ENCODE measurements around the gene GRK6. TPM values are rescaled to one million over a fixed set of nuclear protein-coding genes. Genes with fewer than 3 reads are reported as not detected.

The GRK6 gene
- total RNA-seq, 2 donors from 2014 or later, result 28.6 to 32.4 TPM

DNA sequence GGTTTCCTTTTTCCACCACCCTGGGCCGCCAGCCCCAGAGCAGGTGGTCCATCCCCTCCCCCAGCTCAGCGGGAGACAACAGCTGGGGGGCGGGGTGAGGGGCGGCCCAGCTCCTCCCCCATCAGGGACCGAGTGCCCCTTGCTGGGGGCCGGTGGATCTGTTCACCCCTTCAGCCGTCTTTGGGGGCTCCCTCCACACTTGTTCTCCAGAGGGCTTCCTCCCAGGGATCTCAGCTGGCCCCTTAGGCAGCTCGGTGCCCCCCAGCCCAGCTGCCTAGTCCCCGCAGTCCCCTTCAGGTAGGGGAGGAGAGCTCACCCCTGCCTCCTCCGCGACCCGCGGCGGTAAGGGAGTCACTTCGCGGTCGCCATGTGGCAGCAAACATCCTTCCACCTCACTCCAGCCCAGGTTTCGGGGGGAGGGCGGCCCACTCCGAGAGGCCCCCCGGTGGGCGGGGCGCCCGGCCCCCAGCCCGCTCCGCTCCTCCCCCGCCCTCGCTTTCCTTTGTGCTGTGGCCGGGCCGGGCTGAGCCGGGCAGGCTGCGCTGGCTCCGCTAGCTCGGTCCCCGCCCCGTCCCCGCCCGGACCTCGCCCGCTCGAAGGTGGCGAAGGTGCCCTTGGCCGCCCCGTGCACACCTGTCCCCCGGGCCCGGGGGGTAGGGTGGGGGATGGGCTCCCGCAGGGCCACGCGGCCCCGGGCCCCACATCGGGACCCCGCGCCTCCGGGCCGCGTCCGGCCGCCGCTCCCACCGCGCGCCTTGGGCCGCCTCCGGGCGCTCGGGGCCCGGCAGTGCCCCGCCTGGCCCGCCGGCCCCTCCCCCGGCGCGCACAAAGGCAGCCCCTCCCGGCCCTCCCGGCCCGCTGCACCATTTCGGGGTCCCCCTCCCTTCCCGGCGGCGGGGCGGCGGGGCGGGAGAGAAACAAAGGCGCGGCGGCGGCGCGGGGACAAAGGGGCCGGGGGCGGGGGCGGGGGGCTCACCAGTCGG lies 46.3 kb downstream of the GRK6 start:
- H3K27ac ChIP-seq, result peak overlapping the region; percentile 69 to 74
- intact Hi-C loops (cut with DNase I), result no loop called here
- H3K27me3 ChIP-seq (replicated peaks; ENCODE audit: insufficient read depth), result no peaks in the 10 kb centered on the region
- 2% methylated on average over 27 of the region's 93 CpGs for WGBS
- TF ChIP-seq POLR2A (IDR thresholded peaks at IDR 0.05) (no peak), POLR2AphosphoS5 (IDR thresholded peaks at IDR 0.05) (no peak)
- TF ChIP-seq, protein P1, sequence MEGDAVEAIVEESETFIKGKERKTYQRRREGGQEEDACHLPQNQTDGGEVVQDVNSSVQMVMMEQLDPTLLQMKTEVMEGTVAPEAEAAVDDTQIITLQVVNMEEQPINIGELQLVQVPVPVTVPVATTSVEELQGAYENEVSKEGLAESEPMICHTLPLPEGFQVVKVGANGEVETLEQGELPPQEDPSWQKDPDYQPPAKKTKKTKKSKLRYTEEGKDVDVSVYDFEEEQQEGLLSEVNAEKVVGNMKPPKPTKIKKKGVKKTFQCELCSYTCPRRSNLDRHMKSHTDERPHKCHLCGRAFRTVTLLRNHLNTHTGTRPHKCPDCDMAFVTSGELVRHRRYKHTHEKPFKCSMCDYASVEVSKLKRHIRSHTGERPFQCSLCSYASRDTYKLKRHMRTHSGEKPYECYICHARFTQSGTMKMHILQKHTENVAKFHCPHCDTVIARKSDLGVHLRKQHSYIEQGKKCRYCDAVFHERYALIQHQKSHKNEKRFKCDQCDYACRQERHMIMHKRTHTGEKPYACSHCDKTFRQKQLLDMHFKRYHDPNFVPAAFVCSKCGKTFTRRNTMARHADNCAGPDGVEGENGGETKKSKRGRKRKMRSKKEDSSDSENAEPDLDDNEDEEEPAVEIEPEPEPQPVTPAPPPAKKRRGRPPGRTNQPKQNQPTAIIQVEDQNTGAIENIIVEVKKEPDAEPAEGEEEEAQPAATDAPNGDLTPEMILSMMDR (IDR thresholded peaks at IDR 0.05), result no peak
- no peaks in the 10 kb centered on the region for H3K9me3 ChIP-seq
- H3K36me3 ChIP-seq, result no peaks in the 10 kb centered on the region
- DNase-seq (ENCODE audit: low spot score), result no peak
- peak overlapping the region; percentile 68 to 70 for H3K4me3 ChIP-seq
- peaks cover 10% of the 10 kb centered on the region for H3K4me1 ChIP-seq (replicated peaks)

DNA sequence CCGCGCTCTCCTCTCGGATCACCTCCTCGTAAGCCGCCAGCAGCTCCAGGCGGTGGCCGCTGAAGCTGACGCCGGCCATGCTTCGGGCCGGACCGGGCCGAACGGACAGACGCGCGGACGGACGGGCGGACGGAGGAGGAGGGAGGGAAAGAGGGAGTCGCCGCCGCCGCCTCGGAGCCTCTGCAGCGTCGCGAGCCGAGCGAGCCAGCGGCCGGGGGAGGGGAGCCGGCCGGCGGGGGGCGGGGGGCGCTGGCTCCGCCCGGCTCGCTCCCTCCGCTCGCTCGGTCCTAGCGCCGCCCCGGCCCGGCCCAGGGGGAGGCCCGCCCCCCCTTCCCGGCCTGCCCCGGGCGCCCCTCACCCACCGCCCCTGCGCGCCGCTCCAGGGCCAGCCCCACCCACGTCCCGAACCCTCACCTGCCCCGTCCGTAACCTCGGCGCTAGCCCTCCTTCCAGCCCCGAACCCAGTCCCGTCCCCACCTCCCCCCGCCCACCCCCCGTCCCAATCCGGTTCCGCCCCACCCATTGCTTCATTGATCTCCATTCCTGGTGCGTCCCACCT lies 47.0 kb downstream of the GRK6 start, which contains the start of gene DBN1:
TSS of gene DBN1 (minus strand) at position 192 of the 559 bp plus-strand sequence. CDS start at position 79, 113 bp downstream.
- Histone ChIP-seq H3K4me1 (replicated peaks) (peaks cover 10% of the 10 kb centered on the region), H3K36me3 (no peaks in the 10 kb centered on the region), H3K27me3 (replicated peaks; ENCODE audit: insufficient read depth) (no peaks in the 10 kb centered on the region), H3K9me3 (no peaks in the 10 kb centered on the region), H3K27ac (peak within 1 kb of the TSS; percentile 69 to 74), H3K4me3 (peak within 1 kb of the TSS; percentile 68 to 70)
- 1% methylated on average over 21 of the region's 69 CpGs for WGBS
- no peak for DNase-seq (ENCODE audit: low spot score)
- intact Hi-C loops (cut with DNase I), result no loop called here
- TF ChIP-seq, protein P1 (IDR thresholded peaks at IDR 0.05), result no peak
- TF ChIP-seq POLR2A (IDR thresholded peaks at IDR 0.05) (peak; percentile 36), POLR2AphosphoS5 (IDR thresholded peaks at IDR 0.05) (peak; percentile 3)

DNA sequence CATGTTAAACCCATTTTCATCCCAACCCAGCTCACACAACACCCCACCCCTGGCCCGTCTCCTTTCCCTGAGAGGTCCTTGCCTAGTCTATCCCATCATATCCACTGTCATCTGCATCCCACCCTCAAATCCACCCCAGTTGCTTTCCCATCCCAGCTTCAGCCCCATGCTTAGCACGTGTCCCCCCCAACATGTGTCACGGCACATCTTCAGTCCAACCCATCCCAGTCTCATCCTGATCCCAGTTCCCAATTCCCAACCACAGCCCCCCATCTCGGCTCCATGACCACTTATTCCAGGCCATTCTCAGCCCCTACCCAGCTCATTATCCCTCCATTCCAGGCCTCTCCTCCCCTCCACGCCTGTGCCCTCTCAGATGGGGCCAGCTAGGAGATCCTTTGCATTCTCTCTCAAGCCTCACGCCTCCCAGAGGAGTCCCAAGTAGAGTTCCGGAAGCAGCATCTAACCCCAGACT lies 47.6 kb downstream of the GRK6 start:
- H3K4me3 ChIP-seq, result peak overlapping the region in 1 of 2 donors; percentile 68
- TF ChIP-seq POLR2A (IDR thresholded peaks at IDR 0.05), result no peak
- H3K36me3 ChIP-seq, result no peaks in the 10 kb centered on the region
- no peaks in the 10 kb centered on the region for H3K27me3 ChIP-seq (replicated peaks; ENCODE audit: insufficient read depth)
- WGBS, result 49% methylated on average over 7 of the region's 7 CpGs
- H3K9me3 ChIP-seq, result no peaks in the 10 kb centered on the region
- no peak for DNase-seq (ENCODE audit: low spot score)
- peak overlapping the region; percentile 69 to 74 for H3K27ac ChIP-seq
- intact Hi-C loops (cut with DNase I), result no loop called here
- peaks cover 15% of the 10 kb centered on the region for H3K4me1 ChIP-seq (replicated peaks)

DNA sequence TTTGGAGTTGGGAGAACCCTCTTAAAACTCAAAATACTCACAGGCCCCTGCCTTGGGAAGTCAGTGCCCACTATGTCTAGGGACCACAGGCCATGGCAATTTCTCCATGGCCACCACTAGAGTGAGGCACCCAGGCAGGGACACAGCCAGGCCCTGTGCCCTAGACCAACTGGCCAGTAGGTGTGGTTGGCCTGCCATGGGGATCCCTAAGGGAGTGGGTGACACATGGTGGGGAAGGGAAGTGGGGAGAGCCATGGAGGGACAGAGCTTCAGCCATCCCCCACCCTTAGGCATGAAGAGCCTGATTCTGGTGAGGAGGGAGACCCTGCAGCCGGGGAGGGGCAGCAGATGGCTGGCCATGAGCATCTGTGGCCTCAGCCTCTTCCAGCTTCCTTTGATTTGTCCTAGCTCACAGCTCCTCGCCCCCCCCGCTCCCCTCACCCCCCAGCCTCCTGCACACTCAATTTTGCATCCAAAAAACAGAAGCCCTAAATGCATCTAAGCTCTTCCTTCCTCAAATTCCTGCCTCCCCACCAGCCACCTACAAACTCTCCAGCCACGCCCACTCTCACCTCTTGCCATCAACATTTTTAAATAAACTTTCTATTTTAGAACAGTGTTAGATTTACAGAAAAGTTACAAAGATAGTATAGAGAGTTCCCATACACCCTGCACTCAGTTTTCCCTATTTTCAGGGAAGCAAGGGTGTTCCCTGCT lies 48.5 kb downstream of the GRK6 start:
- intact Hi-C loops (cut with DNase I), result no loop called here
- no peak overlapping the region for H3K4me3 ChIP-seq

More for the DNA sequence above, 48.5 kb downstream of the GRK6 start:
- TF ChIP-seq, protein P1 (IDR thresholded peaks at IDR 0.05), result no peak
- no peak for TF ChIP-seq POLR2A (IDR thresholded peaks at IDR 0.05)
- no peak for TF ChIP-seq POLR2AphosphoS5 (IDR thresholded peaks at IDR 0.05)
- no peaks in the 10 kb centered on the region for H3K27me3 ChIP-seq (replicated peaks; ENCODE audit: insufficient read depth)
- no peaks in the 10 kb centered on the region for H3K36me3 ChIP-seq
- 42% methylated on average over 4 of the region's 4 CpGs for WGBS
- H3K27ac ChIP-seq, result no peak overlapping the region
- H3K4me1 ChIP-seq (replicated peaks), result peaks cover 24% of the 10 kb centered on the region
- no peak for DNase-seq (ENCODE audit: low spot score)
- no peaks in the 10 kb centered on the region for H3K9me3 ChIP-seq

Data from prostate gland (tissue), 2 donors.